Thymus (tissue), 11 donors: ENCODE measurements around the gene MRPL50. TPM values are rescaled to one million over a fixed set of nuclear protein-coding genes. Genes with fewer than 3 reads are reported as not detected.

Experiments used
- DNase-seq, 9 donors: peaks; one replicate each; pipeline ENCODE4 v3.0.0-alpha.2; 2013; ENCODE audit warnings: low spot score in 9 of 9, low read depth in 6 of 9, missing footprints in 1 of 9
- H3K27ac ChIP-seq, 2 donors: one replicate each; pipeline ENCODE4 v1.5.1; 2013; ENCODE audit warnings: control low read depth in 1 of 2, low read depth in 1 of 2, low read length in 1 of 2, mild to moderate bottlenecking in 1 of 2, moderate library complexity in 1 of 2
- H3K27me3 ChIP-seq, 2 donors: one replicate each; pipeline ENCODE4 v1.5.1; 2013; ENCODE audit warnings: low read length in 1 of 2; ENCODE audit not compliant: control insufficient read depth in 2 of 2, insufficient read depth in 1 of 2
- H3K36me3 ChIP-seq, 2 donors: one replicate each; pipeline ENCODE4 v1.5.1; 2013; ENCODE audit warnings: low read length in 1 of 2, mild to moderate bottlenecking in 1 of 2, moderate library complexity in 1 of 2; ENCODE audit not compliant: control insufficient read depth in 2 of 2, insufficient read depth in 2 of 2
- H3K4me1 ChIP-seq, 2 donors: one replicate each; pipeline ENCODE4 v1.5.1; 2013; ENCODE audit warnings: low read length in 2 of 2; ENCODE audit not compliant: control insufficient read depth in 2 of 2, insufficient read depth in 2 of 2
- H3K4me3 ChIP-seq, 2 donors: one replicate each; pipeline ENCODE4 v1.5.1; 2013; ENCODE audit warnings: low read length in 2 of 2, control low read depth in 1 of 2, mild to moderate bottlenecking in 1 of 2
- H3K9me3 ChIP-seq, 2 donors: one replicate each; pipeline ENCODE4 v1.5.1; 2013; ENCODE audit warnings: low read length in 1 of 2, mild to moderate bottlenecking in 1 of 2; ENCODE audit not compliant: control insufficient read depth in 2 of 2, insufficient read depth in 1 of 2
- WGBS: extraction: QIAGEN DNeasy Blood & Tissue Kit; methylation state at CpG from one replicate; pipeline ENCODE4 v1.1.7; 2013; 5-methylcytosine and 5-hydroxymethylcytosine counted together
- polyA plus RNA-seq: library from polyadenylated mRNA; stranded (reverse); fragments of 200-250 nt; gene quantifications from one replicate; pipeline ENCODE4 v1.2.3, GENCODE V29; 2013
- total RNA-seq: library from RNA; stranded (reverse); fragments of 120-200 nt; gene quantifications from one replicate; pipeline ENCODE4 v1.2.4, GENCODE V29; 2013
- donor health status: healthy.

The MRPL50 gene
- total and polyA plus RNA-seq, 2 donors = 13.5 to 15.7 TPM

DNA sequence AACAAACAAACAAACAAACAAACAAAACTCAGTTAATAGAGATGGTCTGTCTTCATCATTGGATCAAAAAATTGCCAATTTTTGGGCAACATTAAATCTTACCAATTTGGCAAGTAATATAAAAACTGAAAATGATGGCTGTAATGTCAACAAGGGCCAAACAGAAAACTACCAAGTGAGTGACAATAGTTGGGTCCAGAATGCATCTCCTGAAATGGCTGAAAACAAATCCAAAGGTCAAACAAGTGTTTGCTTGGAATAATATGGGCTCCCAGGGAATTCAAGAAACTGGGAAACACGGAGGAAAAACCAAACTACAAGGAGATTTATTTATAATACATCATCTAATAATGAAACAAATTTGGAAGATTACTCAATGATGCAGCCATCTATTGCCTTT lies 38.7 kb downstream of the MRPL50 start:
- DNase-seq = no peak
- H3K36me3 ChIP-seq = no peaks in the 10 kb centered on the region
- H3K27me3 ChIP-seq = no peaks in the 10 kb centered on the region
- no peak overlapping the region for H3K4me3 ChIP-seq
- no peaks in the 10 kb centered on the region for H3K9me3 ChIP-seq
- 87% methylated on average over 1 of the region's 1 CpG for WGBS
- no peak overlapping the region for H3K27ac ChIP-seq
- H3K4me1 ChIP-seq = no peaks in the 10 kb centered on the region

DNA sequence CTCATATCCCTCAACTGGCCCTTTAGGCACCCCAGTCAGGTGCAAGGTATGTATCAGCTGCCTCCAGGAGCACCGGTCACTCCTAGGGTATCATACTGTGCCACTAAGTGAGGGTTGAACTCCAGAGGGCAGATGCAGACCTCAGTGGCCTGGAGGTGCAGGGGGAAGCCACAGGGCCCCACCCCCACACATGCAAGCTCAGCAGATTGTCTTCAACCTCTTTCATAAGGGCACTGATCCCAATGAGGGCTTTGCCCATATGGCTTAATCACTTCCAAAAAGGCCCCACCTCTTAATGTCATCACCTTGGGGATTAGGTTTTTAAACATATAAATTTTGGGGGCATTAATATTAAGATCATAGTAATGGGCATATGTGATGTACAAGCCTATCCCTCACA lies 41.8 kb downstream of the MRPL50 start:
- Histone ChIP-seq H3K4me1 (no peaks in the 10 kb centered on the region), H3K27ac (no peak overlapping the region), H3K27me3 (no peaks in the 10 kb centered on the region), H3K4me3 (no peak overlapping the region), H3K36me3 (no peaks in the 10 kb centered on the region), H3K9me3 (no peaks in the 10 kb centered on the region)
- no peak for DNase-seq
- 59% methylated on average over 1 of the region's 1 CpG for WGBS

DNA sequence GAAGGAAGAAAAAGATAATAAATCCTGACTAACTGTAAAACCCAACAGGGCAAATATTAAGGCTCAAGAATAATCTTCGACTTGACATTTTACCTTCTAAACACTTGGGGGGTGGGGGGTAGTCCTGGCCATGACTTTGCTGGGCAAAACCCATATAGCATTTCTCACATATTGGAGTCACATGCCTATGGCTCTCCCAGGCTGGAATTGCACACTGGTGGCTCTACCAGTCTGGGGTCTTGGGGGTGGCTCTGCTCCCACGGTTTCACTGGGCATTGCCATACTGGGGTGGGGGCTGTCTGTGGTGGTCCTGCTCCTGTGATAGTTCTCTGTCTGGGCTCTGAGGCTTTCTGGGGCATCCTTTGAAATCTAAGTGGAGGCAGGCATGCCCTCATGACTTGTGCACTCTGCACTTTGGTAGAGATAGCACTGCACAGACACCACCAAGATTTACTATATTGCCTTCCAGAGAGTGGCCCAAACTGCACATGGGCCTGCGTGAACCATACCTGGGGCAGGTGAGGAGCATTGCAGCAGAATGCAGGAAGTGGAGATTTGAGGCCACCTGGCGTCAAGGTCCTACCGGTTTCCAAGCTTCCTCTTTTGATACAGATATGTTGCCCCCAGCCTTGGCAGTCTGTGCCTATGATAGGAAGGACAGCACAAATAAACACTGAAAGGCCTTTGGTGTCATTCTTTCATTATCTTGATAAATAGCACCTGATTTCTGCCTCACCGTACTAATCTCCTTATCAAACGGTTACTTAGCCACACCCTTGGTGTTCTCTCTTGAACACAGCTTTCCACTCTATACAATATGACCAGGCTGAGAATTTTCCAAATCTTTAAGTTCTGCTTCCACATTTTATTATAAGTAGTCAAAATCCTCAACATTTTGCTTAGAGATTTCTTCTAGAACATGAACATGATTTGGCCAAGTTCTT lies 43.4 kb downstream of the MRPL50 start:
- Histone ChIP-seq H3K27ac (no peak overlapping the region), H3K27me3 (no peaks in the 10 kb centered on the region), H3K9me3 (no peaks in the 10 kb centered on the region), H3K36me3 (no peaks in the 10 kb centered on the region), H3K4me3 (no peak overlapping the region), H3K4me1 (no peaks in the 10 kb centered on the region)
- WGBS = 79% methylated on average over 7 of the region's 7 CpGs
- DNase-seq = no peak

DNA sequence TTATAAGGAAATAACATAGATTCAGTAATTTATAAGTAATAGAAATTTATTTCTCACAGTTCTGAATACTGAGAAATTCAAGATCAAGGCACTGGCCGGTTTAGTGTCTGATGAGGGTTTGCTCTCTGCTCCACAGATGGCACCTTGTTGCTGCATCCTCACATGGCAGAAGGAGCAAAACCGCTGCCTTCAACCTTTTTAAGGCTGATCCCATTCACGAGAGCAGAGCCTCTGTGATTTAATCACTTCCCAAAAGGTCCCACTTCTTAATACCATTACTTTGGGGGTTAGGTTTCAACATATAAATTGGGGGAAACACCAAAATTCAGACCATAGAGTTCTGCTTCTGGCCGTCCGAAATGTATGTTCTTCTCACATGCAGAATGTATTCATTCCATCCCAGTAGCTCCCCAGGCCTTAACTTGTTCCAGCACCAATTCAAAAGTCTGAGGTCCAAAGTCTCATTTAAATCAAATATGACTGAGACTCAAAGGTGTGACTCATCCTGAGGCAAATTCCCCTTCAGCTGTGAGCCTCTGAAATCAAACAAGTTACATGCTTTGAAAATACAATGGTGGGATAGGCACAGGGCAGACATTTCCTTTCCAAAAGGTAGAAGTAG lies 44.2 kb downstream of the MRPL50 start:
- Histone ChIP-seq H3K27ac (no peak overlapping the region), H3K4me1 (no peaks in the 10 kb centered on the region), H3K4me3 (no peak overlapping the region), H3K27me3 (no peaks in the 10 kb centered on the region), H3K9me3 (no peaks in the 10 kb centered on the region), H3K36me3 (no peaks in the 10 kb centered on the region)
- no peak for DNase-seq
- WGBS = 94% methylated on average over 5 of the region's 5 CpGs

DNA sequence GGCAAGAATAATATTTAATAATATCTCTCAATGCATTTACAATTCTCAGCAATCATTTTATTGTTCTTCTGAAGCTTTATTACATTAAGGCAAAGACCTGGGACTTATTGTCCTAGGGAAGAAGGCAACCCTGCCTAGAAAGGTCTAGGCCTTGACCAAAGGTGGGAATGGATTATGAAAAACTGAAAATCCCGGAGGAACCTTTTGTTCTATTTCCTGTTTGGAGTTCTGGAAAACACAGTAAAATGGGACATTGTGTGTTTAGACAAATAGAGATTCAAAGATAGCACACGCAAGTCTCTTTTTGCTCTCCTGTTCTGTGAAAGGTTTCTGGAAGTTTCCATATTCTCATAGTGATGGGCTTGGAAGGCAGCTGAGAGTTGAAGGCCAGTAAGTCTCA lies 44.7 kb downstream of the MRPL50 start:
- no peaks in the 10 kb centered on the region for H3K9me3 ChIP-seq
- no peaks in the 10 kb centered on the region for H3K27me3 ChIP-seq
- H3K4me3 ChIP-seq = no peak overlapping the region
- WGBS = 92% methylated on average over 2 of the region's 2 CpGs
- H3K27ac ChIP-seq = no peak overlapping the region
- no peak for DNase-seq
- H3K36me3 ChIP-seq = no peaks in the 10 kb centered on the region
- no peaks in the 10 kb centered on the region for H3K4me1 ChIP-seq

DNA sequence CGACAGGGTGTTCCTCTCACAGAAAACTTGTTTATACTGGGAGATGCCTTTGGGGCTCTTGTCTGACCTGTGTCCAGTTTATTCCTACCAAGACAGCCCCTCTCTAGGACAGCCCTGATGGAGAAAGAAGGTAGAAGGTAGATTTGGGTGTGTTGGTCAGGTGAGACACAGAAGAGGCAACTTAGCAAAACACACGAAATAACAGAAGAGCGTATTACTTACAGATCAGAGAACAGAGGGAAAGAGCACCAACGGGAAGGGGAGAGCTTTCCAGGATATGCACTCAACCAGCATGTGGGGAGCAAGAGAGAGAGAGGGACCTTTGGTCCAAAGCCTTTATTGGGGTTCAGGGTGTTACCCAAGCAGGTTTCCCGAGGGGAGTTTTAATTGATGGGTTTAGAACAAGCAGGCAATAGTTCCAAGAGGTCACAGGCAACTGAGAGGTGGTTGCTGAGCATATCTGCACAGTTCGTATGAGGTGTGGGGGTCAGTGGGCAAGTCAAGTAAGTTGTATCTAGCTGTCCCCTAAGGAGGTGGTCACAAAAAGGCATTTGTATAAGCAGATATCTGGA lies 45.4 kb downstream of the MRPL50 start:
- DNase-seq = no peak
- Histone ChIP-seq H3K36me3 (no peaks in the 10 kb centered on the region), H3K27me3 (no peaks in the 10 kb centered on the region), H3K4me1 (no peaks in the 10 kb centered on the region), H3K4me3 (no peak overlapping the region), H3K9me3 (no peaks in the 10 kb centered on the region), H3K27ac (no peak overlapping the region)
- 92% methylated on average over 6 of the region's 6 CpGs for WGBS

DNA sequence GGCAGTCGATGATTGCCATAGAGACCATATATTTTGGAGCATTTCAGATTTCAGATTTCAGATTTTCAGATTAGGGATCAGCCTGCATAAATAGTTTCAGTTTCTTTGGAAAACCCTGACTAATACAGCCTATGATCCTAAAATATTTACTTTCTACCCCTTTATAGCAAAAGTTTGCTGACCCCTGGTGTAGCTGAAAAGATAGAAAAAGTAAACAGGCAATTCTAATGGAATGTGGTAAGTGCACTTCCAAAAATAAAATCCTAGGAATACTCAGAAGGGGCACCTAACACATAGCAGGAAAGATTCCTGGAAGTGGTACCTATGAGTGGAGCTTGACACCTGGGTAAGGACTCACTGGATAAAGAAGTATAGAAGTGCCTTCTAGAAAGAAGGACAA lies 48.1 kb downstream of the MRPL50 start:
- no peaks in the 10 kb centered on the region for H3K9me3 ChIP-seq
- 92% methylated on average over 1 of the region's 1 CpG for WGBS
- no peak overlapping the region for H3K4me3 ChIP-seq
- H3K27ac ChIP-seq = no peak overlapping the region
- DNase-seq = no peak
- H3K27me3 ChIP-seq = peaks cover 0 to 2% of the 10 kb centered on the region in 2 donors
- no peaks in the 10 kb centered on the region for H3K36me3 ChIP-seq
- H3K4me1 ChIP-seq = no peaks in the 10 kb centered on the region

DNA sequence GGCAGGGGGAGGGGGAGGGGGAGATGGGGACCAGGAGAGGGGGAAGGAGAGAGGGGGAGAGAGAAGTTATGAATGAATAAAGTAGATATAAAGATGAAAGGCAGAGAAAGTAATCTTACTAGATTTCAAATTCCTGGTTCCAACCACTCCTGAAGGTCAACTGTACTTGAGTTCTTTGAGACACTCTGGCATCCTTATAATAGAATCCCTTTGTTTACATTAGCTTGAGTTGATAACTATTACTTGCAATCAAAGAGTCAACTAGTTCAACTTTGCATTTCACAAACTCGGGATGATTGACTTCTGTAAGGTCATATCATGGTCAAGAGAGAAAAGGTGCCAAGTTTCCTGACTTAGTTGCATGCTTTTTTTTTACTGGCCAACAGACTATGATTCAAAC lies 55.8 kb downstream of the MRPL50 start:
- DNase-seq = no peak

DNA sequence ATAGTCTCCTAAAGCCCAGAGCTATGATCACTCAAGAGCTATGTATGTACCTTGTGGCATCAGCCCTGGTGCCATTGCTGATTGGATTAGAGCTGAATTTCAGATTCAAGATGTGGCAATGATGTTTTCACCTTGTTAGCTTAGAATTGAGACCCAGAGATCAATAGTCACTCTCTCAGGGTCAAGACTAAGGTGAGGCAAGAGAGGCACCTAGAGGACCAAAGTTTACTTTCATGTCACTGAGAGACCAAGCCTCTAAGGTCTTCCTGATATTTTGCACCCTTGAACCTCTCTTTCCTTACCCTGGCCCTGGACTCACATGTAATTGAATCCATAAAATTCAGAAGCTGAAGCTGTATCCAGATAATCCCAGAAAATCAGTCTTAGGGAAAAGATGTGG lies 56.5 kb downstream of the MRPL50 start:
- Histone ChIP-seq H3K27ac (no peak overlapping the region), H3K27me3 (peaks cover 0 to 2% of the 10 kb centered on the region in 2 donors), H3K4me1 (no peaks in the 10 kb centered on the region), H3K9me3 (no peaks in the 10 kb centered on the region), H3K4me3 (no peak overlapping the region), H3K36me3 (no peaks in the 10 kb centered on the region)
- DNase-seq = no peak

More for the DNA sequence above, 55.8 kb downstream of the MRPL50 start:
- H3K27me3 ChIP-seq = peaks cover 0 to 2% of the 10 kb centered on the region in 2 donors
- H3K27ac ChIP-seq = no peak overlapping the region
- H3K4me1 ChIP-seq = no peaks in the 10 kb centered on the region
- no peaks in the 10 kb centered on the region for H3K36me3 ChIP-seq
- H3K4me3 ChIP-seq = no peak overlapping the region
- no peaks in the 10 kb centered on the region for H3K9me3 ChIP-seq
- 80% methylated on average over 1 of the region's 1 CpG for WGBS
